CD4-positive, alpha-beta T cell treated with Interleukin-6 for 4 hours (primary cell): ENCODE results near the gene EMP1.

ENCODE experiments used
- DNase-seq: peaks from one replicate; pipeline ENCODE4 v3.0.0-alpha.2; 2020; ENCODE audit warnings: mixed read lengths

Gene EMP1

DNA sequence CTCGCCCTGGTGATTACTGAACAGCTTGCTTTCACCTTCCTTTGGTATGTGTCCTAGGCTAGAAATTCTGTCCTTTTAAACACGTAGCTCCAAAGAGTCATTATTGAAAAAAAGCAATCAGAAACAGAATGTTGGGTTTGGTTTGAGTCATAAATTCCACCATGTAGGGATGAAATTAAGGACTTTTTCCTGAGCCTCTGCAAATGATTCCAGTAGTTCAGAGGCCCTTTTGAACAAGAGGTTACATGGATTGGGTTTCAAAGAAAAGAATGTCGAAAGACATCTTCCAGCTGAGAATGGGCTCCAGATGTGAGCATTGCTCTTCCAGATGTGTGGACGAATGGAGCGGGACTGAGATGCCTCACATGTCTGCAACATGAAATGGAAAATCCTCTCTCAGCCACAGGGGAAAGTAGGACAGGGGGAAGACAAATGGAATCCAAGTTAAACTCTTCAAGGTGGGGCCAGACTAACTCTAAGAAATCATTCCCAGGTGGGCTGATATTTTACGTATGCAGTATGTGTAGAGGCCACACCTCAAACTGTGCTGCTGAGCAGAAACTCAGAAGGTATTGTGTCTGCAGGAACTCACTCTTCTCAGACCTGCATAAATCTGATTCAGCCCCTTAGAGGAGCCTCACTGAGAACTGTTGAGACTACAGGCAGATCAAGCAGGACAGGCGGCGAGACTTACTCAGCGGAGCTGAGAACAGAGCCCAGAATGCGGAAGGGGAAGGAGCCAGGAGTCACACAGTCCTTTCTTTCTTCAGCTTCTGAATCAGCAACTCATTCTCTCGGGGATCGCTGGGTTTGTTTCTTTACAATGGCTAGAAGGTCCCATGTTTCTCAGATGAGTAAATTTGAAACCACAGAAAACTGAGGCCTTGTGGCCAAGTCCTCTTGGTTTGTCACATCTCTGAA is 23.3 kb upstream of the EMP1 start:
- peak; percentile 43 for DNase-seq

- no peak for DNase-seq
These were observed 21.0 kb upstream of the EMP1 start for GRCh38 chr12:13175499-13175898.

- no peak for DNase-seq
These were observed 20.3 kb upstream of the EMP1 start for GRCh38 chr12:13176256-13176655.

- DNase-seq: no peak
These were observed 19.2 kb upstream of the EMP1 start for GRCh38 chr12:13177373-13177772.

DNA sequence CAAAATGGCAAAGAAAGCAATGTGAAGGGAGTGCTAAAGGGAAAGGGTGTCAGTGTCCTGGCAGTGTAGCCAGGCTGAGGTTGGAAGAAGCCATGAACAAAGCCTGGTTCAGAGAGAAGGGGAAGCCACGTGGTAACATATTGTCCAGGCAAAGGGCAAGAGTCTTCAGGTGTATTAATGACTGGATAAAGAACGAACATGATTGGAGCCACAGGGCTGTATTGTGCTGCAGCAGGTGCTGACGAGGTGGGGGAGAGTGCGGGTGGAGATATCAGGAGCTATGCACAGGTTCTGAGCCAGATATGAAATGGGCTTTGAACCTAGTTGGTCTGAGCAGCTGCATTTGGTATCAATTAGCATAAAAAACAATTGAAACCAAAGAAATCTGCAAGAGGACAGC is 18.6 kb upstream of the EMP1 start:
- DNase-seq: no peak

DNA sequence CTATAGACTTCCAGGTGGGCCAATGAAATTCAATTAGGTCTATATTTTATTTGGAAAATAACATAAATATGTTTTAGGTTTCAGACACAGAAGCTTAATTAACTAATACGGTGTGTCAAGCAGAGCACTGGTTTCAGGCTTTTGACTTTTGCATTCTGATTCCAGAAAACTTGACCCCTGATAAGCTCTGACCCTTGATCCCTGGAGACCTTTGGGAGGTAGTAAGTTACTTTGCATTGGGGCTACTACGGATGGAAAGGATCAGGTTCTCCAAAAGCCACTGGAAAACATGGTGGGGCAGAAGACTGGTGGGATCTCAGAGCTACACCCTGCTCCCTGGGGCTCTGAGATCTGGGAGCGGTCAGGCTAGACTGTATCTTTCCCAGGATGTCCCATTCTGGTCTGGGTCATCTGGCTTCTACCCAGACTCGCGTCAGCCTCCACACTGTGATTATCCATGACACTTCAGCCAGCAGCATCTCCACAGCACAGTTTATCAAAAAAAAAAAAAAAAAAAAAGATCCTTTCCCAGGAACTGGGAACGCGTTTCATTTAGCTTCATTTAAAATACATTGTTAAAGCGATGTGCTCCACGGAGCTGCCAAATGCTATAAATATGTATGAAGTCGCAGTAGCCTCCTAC is 17.8 kb upstream of the EMP1 start:
- DNase-seq: no peak

DNA sequence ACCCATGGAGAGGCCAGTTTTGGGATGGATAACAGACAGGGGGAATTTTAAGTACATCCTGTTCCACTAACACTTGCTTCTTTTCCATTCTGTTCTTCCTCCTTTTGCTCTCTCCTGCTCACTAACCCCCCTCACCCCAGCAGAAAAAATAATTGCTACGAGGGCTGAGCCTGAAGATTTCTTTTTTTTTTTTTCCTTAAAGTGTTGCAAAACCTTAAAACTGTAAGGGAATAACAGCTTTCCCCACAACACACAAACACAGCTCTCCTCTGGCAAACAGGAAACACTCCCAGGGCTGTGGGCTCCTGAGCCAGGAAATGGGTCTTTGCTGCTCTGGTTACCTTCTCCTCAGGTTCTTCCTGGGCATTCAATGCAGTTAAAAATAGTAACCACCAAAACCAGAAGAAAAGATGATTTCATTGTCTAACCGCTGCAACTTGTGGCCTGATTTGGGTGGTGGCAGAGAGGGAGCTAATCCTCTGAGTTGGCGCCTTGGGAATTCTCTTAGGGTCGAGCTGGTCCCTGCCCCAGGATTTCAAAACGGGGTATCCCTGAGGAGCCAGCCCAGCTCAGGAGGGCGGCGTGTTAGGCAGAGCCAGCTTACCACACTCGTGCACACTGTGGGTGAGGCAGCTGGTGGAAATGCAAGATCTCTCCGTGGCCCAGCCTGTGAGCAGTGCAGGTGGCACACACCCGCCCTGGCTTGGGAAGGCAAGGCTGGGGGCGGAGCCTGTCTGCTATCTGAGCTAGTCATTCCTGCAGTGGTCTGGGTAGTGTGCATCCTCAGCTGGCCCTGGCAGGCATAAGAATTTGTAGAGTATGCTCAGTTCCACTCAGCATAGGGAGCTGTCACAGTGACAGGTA is 17.1 kb upstream of the EMP1 start:
- DNase-seq: peak; percentile 78

DNA sequence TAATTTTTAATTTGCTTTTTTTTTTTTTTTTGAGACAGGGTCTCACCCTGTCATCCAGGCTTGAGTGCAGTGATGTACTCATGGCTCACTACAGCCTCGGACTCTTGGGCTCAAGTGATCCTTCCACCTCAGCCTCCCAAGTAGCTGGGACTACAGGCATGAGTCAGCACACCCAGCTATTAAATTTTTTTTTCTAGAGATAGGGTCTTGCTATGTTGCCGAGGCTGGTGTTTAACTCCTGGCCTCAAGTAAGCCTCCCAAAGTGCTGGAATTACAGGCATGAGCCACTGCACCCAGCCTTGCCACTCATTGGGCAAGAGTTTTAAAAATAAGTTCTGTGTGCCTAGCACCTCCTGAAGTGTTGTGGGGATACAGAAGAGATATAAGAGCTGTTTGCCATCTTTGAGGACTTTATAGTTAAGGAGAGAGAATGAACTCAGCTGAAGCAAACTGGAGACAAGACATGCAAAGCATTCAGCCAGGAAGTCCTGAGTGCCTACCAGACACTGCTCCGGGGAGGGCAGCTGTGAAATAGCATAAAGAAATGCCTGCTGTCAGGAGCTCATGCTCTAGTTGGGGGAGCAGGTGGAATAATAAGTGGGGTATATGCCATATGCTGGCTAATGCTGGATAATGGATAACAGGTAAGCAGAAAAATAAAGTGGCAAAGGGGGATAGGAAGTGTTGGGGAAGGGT is 15.0 kb upstream of the EMP1 start:
- DNase-seq: no peak

DNA sequence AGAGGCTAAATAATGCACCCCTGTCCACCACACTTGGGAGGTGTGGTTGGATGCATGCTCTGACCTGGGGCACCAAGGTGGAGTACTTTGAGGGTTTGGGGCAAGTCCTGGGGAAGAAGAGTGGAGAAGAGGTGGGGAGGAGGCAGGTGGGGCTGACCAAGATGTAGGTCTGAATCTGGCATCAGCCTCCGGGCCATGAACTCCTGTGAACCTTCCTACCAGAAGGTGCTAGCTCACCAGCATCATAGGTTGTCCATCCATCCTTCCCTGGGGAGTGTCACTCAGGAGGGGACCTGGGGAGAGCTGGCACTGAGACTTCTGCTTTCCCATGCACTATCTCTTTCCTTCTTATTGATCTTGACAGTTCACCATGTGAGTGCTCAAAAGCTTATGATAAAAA is 13.6 kb upstream of the EMP1 start:
- DNase-seq: no peak

GRCh38 chr12:13183620-13184019 is 12.9 kb upstream of the EMP1 start:
- DNase-seq: no peak

DNA sequence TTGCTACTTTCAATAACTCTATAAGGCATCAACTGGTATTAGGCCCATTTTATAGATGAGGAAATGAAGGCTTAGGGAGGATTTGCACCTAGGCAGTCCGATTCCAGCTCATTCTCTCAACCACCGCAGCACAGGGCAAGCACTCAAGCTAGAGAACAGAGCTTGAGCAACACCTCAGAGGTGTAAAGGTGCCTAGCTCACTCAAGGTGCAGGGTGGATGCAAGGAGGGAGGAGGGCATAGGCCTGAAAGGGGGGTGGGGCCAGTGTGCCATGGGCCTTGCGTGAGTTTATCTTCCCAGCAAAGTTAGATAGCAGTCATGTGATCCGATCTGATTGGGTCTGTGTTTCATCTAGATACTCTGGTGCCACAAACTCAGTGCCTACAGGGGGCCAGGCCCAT is 10.2 kb upstream of the EMP1 start:
- DNase-seq: no peak

DNA sequence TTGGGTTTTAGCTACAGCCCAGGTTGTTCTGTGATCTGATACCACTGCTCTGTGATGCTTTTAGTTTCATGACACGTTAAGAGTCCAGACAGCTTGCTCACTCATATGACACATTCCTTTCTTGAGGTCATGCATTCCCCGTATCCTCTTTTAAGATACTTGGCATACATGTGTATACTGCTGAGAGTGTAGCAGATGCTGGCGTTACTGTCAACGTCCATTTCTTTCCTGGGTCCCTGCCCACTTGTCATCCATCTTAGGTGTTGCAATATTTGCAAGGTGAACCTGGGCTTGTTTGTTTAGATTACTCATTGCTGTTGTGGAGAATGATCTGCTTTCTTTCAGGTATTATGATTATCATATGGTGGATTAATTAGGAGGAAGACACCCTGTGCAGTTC is 9.1 kb upstream of the EMP1 start:
- no peak for DNase-seq

DNA sequence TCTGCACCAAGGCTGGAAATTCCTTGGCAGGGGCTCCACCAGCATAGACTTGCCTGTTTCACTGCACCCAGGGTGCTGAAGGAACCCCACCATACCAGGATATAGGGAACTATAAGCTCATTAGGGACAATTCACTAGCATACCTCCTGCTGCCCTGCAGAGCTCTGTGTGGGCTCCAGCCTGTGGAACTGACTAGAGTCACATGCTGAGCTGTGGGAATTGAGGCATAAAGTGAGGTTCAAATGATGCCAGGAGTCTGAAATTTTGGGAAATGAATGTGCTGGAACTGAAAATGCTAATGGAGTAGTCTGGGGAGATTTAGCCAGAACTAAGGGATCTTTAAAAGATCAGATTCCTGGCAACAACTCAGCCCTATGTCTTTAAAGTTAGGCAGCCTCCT is 7.3 kb upstream of the EMP1 start:
- no peak for DNase-seq

GRCh38 chr12:13190275-13190674 is 6.3 kb upstream of the EMP1 start:
- no peak for DNase-seq

- no peak for DNase-seq
These were observed 3.8 kb upstream of the EMP1 start for GRCh38 chr12:13192719-13193118.

DNA sequence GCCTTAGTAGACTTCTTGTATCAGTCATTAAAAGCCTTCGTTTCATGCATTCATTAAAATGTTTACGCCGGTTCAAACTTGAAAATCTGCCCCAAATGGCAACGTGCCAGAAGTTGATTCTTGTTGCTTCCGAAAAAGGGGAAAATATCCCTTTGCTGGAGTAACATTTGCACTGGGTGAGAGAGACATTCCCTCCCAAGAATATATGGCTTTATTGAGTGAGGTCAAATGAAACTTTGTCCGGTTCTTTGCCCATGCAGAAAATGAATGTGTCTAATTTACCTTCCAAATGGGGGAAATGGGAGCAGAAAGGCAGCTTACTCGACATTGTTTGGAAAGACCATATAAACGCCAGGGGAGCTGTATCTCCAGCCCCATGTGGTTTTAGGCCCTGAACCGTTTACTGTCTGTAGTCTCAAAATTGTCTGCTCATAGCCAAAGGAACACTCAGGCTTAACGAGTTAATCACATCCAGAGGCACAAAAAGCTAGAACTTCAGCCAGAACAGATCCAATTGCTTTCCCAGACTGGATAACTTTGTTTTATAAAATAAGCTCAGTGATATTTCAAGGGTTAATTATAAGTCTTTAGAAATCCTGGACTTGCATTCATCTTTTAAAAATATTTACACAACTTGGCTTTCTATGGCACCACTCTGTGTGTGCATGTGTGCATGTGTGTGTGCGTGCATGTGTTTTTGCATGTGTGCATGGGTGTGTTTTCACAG is 2.9 kb upstream of the EMP1 start:
- DNase-seq: no peak

DNA sequence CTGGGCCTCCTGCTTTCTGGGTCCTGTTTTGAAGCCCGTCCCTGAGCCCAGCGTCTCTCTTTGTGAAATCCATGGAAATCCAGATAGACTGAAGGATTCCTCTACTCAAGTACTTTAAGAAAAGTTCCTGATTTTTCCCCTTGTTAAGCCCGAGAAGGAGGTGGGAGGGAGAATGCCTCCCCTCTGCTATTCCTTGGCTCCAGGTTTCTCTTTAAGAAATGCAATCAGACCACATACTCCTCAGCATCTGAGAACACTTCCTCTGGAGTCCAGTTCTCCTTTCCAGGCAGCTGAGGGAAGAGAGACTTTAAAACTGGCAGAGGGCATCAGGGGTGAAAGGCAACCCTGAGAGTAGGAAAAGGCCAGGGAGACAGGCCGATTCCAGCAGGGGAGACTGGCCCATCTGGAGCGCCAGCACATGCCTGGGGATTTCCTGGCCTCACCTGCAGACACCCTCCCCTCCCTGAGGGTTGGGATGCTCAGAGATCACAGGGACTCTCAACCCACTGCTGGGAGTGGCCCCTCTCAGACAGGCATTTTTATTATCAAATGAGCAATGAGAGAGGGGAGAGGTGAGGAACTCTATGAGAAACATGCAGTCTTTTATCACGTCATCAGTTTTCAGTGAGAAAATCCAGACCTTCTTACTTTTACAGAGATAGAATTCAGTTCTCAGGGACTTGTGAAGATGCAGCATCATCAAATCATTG is 2.0 kb upstream of the EMP1 start:
- DNase-seq: no peak

- DNase-seq: no peak
These were observed 1.3 kb upstream of the EMP1 start for GRCh38 chr12:13195250-13195649.

GRCh38 chr12:13195785-13196129 is 769 bp upstream of the EMP1 start:
- no peak for DNase-seq

GRCh38 chr12:13197032-13197431 is 506 bp downstream of the EMP1 start:
- no peak for DNase-seq

DNA sequence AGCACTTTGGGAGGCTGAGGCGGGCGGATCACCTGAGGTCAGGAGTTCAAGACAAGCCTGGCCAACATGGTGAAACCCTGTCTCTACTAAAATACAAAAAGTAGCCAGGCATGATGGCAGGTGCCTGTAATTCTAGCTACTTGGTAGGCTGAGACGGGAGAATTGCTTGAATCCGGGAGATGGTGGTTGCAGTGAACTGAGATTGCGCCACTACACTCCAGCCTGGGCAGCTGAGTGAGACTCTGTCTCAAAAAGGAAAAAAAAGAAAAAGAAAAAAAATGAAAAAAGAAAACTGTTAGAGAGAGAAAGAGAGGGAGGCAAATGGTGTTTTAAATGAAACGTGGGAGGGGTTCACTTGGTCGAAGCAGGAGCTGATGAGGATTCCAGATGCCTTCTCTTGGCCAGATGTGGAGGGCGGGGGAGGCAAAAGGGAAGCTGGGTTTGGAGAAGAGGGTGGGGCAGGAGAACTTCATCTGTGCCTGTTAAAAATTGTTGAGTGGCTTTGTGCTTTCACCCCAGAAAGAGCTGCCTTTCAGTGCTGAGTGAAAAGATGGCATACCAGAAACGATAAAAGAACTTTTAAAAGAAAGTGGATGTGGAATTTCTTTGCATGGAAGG is 1.1 kb downstream of the EMP1 start:
- DNase-seq: no peak
